A673 (cell line): ENCODE measurements around the gene NDUFB2. TPM values are rescaled to one million over a fixed set of nuclear protein-coding genes. Genes with fewer than 3 reads are reported as not detected.
A peak's percentile ranks its signal among the peaks of the same experiment; 100 is the strongest.

Experiments used
- BruUV-seq: library from RNA; stranded (reverse); fragments of 400-500 nt; replicated peaks from 2 replicates; lab custom pipeline; 2021; lab: Mats Ljungman, UMichigan
- CTCF ChIA-PET: fragments of 300-600 bp; sonication (Branson Sonifier 250); formaldehyde crosslinking; loops from one replicate; lab custom pipeline; 2022; ENCODE audit warnings: antibody characterized with exemption; lab: Charles Lee
- POLR2A ChIA-PET: fragments of 300-600 bp; sonication (Branson Sonifier 250); formaldehyde crosslinking; loops from one replicate; lab custom pipeline; 2022; ENCODE audit warnings: antibody characterized with exemption; ENCODE audit not compliant: low non-redundant PET; lab: Charles Lee
- DNase-seq: peaks from one replicate; pipeline ENCODE4 v3.0.0-alpha.2; 2015; ENCODE audit warnings: low spot score
- H3K27ac ChIP-seq: fragments of 200-600 bp; sonication (generic); 2 replicates; pipeline ENCODE4 v1.5.1; 2016; ENCODE audit warnings: mixed run types, low read depth, mild to moderate bottlenecking, mixed read lengths, antibody characterized with exemption, low read length; ENCODE audit not compliant: poor library complexity, severe bottlenecking
- H3K27me3 ChIP-seq: fragments of 200-600 bp; sonication (generic); replicated peaks from 2 replicates; pipeline ENCODE4 v1.6.1; 2017; ENCODE audit warnings: mixed run types, low read depth, mild to moderate bottlenecking, mixed read lengths, antibody characterized with exemption, low read length; ENCODE audit not compliant: insufficient read depth, poor library complexity
- H3K36me3 ChIP-seq: fragments of 200-600 bp; sonication (generic); 2 replicates; pipeline ENCODE4 v1.6.1; 2016; ENCODE audit warnings: mixed run types, mild to moderate bottlenecking, mixed read lengths, antibody characterized with exemption, low read length; ENCODE audit not compliant: insufficient read depth, poor library complexity, severe bottlenecking
- H3K4me1 ChIP-seq: fragments of 200-600 bp; sonication (generic); 2 replicates; pipeline ENCODE4 v1.6.1; 2017; ENCODE audit warnings: mixed run types, mild to moderate bottlenecking, mixed read lengths, antibody characterized with exemption, low read length; ENCODE audit not compliant: insufficient read depth, poor library complexity, severe bottlenecking
- H3K4me3 ChIP-seq: fragments of 200-600 bp; sonication (generic); 2 replicates; pipeline ENCODE4 v1.5.1; 2016; ENCODE audit warnings: low read depth, mixed run types, mild to moderate bottlenecking, mixed read lengths, low read length; ENCODE audit not compliant: poor library complexity, severe bottlenecking
- H3K9me3 ChIP-seq: fragments of 200-600 bp; sonication (generic); 2 replicates; pipeline ENCODE4 v1.6.1; 2016; ENCODE audit warnings: mixed run types, low read depth, mild to moderate bottlenecking, mixed read lengths, antibody characterized with exemption, low read length; ENCODE audit not compliant: poor library complexity, severe bottlenecking
- EZH2 ChIP-seq: fragments of 200-600 bp; sonication (generic); IDR thresholded peaks from 2 replicates; pipeline ENCODE4 v1.6.1; 2017; ENCODE audit warnings: borderline replicate concordance, low read depth, mild to moderate bottlenecking, mixed read lengths, antibody characterized with exemption, low read length; ENCODE audit not compliant: poor library complexity, severe bottlenecking
- intact Hi-C: fragments of 100-400 bp; cut with micrococcal nuclease; formaldehyde crosslinking; loops from one replicate; pipeline ENCODE4 v1.10.0; 2022; ENCODE audit not compliant: unreplicated experiment
- total RNA-seq: library from RNA; stranded (reverse); gene quantifications from 2 replicates; pipeline ENCODE4 v1.2.3, GENCODE V29; 2021
- TF ChIP-seq, protein P1 (sequence below): fragments of 300-800, 200-600 bp; sonication (generic); conservative IDR thresholded peaks from 2 replicates; pipeline ENCODE4 v1.5.1; 2017; ENCODE audit warnings: low read depth, mild to moderate bottlenecking, antibody characterized with exemption, low read length, moderate library complexity, mixed read lengths

Gene NDUFB2
- total RNA-seq, 1 experiment from 2014 or later = 192 TPM

DNA sequence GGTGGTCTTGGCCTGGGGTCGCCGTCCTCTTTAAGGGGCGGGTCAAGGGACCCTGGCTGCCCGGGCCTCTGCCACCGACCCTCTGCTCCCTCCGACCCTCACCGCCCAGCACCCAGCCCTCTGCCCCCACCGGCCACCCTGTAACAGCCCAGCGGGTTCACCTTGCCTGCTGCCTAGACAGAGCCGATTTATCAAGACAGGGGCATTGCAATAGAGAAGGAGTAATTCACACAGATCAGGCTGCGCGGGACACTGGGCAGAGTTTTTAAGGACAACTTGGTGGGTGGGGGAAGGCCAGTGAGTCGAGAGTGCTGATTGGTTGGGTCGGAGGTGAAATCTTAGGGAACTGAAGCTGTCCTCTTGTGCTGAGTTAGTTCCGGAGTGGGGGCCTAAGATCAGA, 24.5 kb upstream of the NDUFB2 start:
- peaks cover 12% of the 10 kb centered on the region for H3K4me1 ChIP-seq
- ChIA-PET POLR2A (no interaction called here), CTCF (no interaction called here)
- intact Hi-C loops = no loop called here
- H3K36me3 ChIP-seq = no peaks in the 10 kb centered on the region
- DNase-seq = no peak
- H3K27me3 ChIP-seq = no peaks in the 10 kb centered on the region
- no peaks in the 10 kb centered on the region for H3K9me3 ChIP-seq
- peak overlapping the region; percentile 77 for H3K4me3 ChIP-seq
- H3K27ac ChIP-seq = no peak overlapping the region
- BruUV-seq = no TSS peak
- TF ChIP-seq EZH2 = no peak
- TF ChIP-seq, protein P1, sequence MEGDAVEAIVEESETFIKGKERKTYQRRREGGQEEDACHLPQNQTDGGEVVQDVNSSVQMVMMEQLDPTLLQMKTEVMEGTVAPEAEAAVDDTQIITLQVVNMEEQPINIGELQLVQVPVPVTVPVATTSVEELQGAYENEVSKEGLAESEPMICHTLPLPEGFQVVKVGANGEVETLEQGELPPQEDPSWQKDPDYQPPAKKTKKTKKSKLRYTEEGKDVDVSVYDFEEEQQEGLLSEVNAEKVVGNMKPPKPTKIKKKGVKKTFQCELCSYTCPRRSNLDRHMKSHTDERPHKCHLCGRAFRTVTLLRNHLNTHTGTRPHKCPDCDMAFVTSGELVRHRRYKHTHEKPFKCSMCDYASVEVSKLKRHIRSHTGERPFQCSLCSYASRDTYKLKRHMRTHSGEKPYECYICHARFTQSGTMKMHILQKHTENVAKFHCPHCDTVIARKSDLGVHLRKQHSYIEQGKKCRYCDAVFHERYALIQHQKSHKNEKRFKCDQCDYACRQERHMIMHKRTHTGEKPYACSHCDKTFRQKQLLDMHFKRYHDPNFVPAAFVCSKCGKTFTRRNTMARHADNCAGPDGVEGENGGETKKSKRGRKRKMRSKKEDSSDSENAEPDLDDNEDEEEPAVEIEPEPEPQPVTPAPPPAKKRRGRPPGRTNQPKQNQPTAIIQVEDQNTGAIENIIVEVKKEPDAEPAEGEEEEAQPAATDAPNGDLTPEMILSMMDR = no peak

DNA sequence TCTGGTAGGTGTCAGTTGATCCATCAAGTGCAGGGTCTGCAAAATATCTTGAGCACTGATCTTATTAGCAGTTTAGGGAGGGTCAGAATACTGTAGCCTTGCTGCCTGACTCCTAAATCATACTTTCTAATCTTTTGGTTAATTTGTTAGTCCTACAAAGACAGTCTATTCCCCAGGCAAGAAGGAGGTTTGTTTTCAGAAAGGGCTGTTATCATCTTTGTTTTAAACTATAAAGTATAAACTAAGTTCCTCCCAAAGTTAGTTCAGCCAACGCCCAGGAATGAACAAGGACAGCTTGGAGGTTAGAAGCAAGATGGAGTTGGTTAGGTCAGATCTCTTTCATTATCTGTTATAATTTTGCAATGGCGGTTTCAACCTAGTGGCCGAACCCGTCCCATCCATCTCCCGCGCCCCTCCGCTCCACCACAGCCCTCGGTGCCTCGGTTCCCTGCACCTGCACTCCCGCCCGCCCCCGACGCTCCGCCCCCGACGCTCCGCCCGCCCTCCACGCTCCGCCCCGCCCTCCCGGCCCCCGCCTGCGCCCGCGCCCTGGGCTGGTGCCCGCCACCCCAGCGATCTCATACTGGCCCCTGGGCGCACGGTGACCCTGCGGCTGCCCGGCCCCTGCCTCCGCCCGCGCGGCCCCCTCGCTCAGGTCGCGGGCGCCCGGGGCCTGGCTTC, 24.0 kb upstream of the NDUFB2 start, which contains the start of gene ADCK2:
Gene ADCK2 (plus strand): TSS at position 564 of the 681 bp plus-strand sequence. CDS start 386 bp downstream, outside the sequence.
- Histone ChIP-seq H3K36me3 (no peaks in the 10 kb centered on the region), H3K4me3 (peak within 1 kb of the TSS; percentile 77), H3K27me3 (no peaks in the 10 kb centered on the region), H3K4me1 (peaks cover 12% of the 10 kb centered on the region), H3K9me3 (no peaks in the 10 kb centered on the region), H3K27ac (peak within 1 kb of the TSS; percentile 67)
- intact Hi-C loops = no loop called here
- DNase-seq = peak; percentile 35
- no TSS peak for BruUV-seq
- CTCF ChIA-PET = no interaction called here
- TF ChIP-seq, protein P1 = no peak
- TF ChIP-seq EZH2 = no peak
- POLR2A ChIA-PET = no interaction called here

DNA sequence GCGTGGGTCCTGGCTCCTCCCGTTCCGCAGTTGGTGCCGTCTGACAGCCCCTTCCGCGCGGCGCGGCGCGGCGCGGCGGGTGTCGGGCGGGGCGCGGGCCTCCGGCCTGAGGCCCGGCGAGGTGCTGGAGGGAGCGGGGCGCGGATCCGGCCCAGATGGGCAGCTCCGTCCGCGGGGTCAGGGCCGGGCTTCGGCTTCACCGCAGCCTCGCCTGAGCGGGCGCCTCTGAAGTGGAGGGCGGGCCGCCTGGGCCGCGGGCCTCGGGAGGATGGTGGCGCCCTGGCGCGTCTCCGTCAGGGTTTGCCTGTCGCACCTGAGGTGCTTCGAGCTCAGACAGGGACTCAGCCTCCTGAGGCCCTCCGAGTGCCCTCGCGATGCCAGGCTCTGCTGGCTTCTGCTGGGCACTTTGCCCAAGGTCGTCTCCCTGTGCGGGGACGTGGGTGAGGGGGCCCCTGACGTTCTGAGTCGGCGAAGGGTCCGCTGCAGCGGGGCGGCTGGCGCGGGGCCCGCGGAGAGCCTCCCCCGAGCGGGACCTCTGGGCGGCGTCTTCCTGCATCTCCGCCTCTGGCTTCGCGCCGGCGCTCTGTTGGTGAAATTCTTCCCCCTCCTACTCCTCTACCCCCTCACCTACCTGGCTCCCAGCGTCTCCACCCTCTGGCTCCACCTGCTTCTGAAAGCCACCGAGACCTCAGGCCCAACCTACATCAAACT, 23.3 kb upstream of the NDUFB2 start:
- Histone ChIP-seq H3K36me3 (no peaks in the 10 kb centered on the region), H3K27ac (peak overlapping the region; percentile 67), H3K4me3 (peak overlapping the region; percentile 77), H3K27me3 (no peaks in the 10 kb centered on the region), H3K4me1 (peaks cover 12% of the 10 kb centered on the region), H3K9me3 (no peaks in the 10 kb centered on the region)
- intact Hi-C loops = no loop called here
- POLR2A ChIA-PET = no interaction called here
- TF ChIP-seq, protein P1 = no peak
- TF ChIP-seq EZH2 = no peak
- CTCF ChIA-PET = interaction anchor here (0.7 kb wide), 1 partner anchor 25 kb away, joined by 3 read pairs; no protein-coding TSS in a partner anchor
- peak; percentile 31 for DNase-seq
- no TSS peak for BruUV-seq
